HG02938 (cell line): ENCODE results near the gene RPGRIP1L.

Source experiments
- ATAC-seq: cut with Tn5 transposase; IDR thresholded peaks from one replicate; pipeline ENCODE4 v1.9.1; 2021; ENCODE audit warnings: mild to moderate bottlenecking, moderate library complexity; ENCODE audit not compliant: unreplicated experiment

RPGRIP1L gene

DNA sequence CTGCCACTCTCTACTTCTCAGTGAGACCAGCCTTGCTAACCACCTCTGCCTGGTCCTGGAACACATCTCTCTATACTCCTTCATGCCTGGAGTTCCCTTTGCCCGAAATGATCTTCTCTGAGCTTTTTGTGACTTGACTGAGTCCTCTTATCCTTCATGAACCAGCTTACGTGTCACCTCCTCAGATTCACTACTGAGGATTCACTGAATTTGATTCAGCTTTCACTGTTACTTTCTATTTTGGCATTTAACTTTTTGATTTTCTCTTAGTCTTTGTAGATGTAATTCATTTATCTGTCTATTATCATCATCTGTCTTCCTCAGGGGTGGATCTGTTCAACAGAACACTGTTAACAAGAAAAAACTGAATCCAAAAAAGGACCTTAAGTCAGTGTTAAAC is 95.6 kb downstream of the RPGRIP1L start:
- ATAC-seq = no peak

DNA sequence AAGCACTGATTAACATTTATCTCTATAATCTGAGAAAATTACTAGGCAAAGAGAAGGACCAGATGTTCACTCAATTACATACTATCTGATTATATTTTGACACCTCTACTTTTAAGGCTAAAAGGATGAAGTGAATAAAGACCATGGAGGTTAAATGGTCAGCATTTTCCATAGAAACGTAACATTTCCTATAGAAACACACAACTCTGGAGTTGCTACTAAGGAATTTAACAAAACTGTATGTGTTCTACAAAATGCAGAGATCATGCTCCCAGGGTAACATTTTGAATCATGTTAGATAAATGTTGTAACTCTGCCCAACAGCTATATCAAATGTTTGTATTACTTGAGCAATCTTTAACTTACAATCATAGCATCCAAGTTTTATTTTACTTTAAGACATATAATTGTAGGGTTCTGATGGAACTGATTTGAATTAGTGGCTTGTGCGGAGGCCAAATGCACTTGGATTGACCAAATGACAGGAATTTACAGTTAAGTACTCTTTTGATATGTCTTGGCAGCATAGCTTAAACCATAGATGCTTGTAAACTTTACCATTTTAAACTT is 97.7 kb downstream of the RPGRIP1L start:
- ATAC-seq = no peak

DNA sequence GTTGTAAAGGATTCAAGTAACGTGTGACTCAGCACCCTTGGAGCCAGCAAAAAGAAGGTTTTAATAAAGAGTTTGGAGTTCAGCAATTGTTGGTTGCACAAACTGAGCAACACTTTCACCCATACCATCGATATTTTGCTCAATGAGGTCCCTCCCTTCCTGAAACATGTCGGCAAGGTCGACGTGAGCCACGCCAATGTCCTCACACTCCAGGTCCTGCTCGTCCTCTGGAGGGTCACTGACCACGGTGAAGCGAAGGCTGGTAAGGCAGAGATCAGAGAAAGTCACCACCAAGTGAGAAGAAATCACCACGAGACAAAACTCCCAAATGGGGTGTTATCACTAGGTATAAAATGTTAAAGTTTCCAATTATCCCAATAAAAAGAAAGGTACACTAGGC is 98.3 kb downstream of the RPGRIP1L start:
- ATAC-seq = no peak

DNA sequence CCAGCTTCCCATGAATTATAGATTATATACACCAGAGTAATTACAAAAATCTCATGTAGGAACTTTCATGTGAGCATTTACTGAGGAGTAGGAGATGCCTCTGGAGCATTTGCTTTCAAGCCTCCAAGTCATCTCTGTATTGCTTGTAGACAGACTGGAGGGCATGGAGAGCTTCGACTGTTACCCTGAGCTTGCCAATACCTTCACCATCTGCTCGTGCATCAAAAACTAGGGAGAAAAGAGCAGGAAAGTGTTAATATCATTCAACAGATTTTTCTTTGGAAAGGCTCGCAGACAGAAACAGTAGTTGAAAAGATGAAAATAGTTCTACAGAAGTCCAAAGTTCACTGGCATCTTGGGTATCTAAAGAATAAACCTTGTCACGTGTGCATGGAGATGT is 101.7 kb downstream of the RPGRIP1L start:
- no peak for ATAC-seq

DNA sequence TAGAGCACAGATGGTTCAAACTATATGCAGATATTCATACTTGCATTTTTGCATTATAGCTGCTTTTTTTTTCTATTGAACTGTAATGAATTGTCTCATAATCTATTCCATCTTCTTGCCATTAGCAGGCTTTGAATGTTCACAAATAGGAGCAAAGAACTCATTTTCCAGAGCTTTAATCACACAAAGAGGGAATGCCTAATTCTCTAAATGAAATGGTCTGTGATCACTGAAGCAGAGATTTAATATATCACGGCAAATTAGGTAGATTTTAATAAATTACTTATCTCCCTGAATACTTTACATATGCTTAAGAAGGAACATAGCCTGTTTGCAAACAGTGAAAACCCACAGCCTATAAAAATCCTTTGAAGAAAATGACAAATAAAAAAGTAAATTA is 103.0 kb downstream of the RPGRIP1L start:
- ATAC-seq = no peak

DNA sequence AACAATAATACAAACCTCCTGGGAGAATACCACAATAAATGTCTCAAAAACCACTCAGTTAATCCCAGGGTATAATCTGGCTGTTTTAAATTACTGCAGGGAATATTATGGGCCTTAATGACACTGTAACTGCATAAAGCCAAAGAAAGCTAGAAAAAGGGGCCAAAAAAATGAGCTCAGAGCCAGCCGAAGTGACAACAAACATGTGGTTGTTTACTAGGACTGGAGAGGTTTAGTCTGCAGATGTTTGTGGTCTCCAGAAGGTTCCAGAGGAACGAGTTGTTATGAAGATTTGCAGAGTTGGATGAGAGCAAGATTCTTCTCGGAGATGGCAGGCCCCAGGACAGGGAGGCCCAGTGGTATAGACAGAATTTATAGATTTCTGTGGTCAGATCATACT is 103.5 kb downstream of the RPGRIP1L start:
- ATAC-seq = no peak

DNA sequence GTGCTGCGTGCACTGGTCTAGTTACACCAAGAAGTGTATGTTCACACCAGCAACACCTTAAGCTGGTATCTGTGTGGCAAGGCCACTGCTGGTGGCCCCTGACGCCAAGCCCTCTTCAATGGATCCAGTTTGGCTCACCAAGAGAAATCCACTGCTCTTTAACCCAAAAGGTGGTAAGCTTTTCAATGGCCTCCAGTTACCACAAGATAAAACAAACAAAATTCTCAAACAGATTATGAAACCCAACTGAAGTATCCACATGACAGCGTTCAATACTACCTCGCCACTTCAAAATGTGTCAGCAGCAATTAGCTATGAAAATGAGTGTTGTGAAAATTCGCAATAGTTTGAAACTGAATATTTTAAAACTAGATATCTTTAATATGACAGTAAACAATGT is 104.1 kb downstream of the RPGRIP1L start:
- ATAC-seq = no peak

DNA sequence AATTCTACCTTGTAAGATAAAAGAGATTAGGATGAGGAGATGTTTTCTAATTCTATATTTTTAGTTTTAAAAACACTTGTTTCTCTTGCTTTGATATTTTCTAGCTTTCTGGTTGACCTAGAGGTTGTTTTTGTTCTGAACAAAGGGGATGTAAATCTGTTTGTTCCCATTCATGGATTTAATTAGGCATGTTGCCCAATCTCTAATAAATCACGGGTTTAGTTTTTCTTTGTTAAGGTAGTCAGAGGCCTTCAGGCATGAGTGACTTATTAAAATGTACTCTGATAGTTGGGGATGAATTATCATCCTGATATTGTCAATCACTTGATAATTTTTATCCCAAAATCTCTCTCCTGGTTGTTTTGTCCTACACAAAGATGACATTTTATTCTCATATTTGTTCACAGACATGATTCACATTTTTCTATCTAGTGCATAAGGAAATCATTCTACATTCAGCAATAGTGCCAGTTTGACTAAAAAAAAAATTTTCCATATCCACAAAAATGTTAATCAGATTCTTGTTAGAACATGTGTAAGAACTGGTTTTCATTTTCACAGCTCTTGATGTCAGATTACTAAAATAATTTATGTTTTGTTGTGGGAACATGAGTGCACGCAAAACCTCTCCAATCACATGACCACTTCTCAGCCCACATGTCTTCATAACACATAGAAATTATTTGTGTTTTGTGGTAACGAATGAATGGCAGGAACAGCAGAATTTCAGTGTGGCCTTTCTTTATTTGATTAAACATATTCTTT is 105.0 kb downstream of the RPGRIP1L start:
- no peak for ATAC-seq

DNA sequence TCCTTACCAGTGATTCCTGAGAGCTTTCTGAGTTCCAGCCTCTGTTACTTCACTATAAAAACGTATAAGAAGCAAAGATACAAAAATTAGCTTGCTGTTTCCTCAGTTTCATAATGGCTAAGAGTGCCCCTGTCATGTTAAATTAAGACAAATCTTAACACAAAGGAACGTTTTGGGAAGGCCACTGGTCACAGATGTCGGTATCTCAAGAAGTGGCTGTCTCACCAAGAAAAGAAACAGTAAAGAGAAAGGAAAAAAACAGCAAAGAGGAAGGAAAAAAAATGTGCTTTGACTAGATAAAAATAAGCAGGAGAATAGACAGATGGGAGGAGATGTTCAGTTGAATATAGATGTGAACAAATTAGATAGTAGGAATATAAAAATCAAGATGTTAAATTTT is 105.9 kb downstream of the RPGRIP1L start:
- no peak for ATAC-seq

DNA sequence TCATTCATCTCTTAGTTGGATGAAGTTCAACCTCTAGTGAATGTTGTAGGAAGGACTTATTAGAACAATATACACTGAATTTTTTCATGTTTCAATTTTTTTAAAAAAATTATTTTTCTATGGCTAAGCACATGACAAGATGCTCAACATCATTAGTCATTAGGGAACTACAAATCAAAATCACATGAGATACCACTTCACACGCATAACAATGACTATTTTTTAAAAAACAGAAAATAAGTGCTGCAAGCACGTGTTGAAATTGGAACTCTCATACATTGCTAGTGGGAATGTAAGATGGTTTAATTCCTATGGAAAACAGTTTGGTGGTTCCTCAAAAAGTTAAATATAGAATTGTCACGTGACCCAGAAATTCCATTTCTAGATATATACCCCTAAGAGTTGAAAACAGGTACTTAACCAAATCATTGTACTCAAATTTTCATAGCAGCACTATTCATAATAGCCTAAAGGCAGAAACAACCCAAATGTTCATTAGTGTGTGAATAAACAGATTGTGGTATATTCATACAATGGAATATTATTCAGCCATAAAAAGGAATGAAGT is 115.5 kb downstream of the RPGRIP1L start:
- ATAC-seq = no peak

DNA sequence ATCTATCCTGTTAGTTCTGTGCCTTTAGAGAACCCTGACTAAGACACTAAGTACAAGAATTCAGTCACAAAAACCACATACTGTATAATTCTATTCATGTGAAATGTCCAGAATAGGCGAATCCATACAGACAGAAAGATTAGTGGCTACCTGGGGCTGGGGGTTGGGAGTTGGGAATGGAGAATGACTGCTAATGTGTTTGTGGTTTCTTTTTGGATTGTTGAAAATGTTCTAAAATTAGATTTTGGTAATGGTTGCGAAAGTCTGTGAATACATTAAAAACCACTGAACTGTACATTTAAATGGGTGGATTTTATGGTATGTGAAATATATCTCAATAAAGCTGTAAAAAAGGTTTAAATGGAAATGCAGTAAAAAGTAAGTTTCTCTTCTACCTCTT is 120.3 kb downstream of the RPGRIP1L start:
- no peak for ATAC-seq

DNA sequence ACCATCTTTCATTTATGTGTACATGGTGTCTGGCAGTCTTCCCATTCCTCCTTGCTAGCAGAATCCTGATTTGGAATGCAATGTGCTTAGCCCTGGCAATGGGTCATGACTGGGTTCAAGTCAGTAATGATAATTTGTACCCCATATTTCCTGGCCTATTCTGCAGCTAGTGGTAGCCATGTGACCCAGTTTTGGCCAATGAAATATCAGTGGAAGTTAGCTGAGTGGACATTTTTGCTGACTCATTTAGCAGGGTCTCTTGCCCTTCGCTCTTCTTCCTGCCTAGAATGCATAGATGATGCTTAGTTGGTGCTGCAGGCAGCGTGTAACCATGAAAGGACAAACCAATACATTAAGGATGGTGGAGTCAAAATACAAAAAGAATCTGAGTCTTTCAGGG is 121.9 kb downstream of the RPGRIP1L start:
- ATAC-seq = no peak

DNA sequence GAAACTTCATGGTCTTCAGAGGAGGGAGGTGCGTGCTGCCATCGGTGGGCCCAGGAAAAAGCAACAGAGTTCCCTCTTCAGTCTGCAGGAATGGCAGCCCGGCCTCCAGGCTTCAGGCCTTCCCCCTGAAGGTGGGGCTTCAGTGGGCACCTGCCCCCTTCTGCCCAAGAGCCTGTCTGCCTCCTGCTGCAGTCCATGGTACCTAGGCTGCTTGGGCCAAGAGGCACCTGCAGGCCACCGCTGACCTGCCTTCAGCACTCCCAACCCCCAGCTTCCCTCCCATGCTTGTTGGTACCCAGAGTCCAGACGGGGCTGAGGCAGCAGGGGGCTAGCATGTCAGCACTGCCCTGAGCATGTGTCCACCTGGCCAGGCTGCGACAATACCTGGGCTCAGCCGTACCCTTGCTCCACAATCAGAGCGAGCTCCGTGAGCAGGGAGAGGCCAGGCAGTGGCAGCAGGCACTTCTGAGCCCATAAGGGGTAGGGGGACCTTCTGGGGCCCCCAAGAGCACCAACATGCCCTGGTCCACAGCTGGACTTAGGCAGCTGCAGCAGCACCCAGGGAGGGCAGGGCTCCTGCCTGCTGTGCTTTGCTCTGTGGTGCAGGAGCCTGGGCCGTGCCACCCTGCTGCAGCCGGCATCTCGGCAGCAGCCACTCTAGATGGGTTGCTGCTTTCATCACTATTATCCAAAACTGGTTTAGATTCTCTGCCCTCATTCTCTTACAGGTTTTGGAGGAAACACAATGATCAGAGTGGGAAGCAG is 123.4 kb downstream of the RPGRIP1L start:
- ATAC-seq = no peak

DNA sequence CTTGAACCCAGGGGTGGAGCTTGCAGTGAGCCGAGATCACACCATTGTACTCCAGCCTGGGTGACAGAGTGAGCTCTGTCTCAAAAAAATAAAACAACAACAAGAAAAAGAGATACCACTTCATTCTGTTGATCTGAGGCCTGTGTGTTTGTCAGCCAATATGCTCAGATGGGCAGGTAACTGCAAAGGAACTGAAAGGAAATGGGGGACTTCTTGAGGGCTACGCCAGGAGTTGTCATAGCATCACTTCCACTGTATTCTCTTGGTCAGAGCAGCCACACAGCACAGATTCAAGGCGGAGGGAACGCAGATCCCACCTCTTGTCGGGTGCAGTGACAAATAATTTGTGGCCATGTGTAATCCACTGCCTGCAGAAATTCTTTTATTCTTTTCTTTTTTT is 126.8 kb downstream of the RPGRIP1L start:
- no peak for ATAC-seq

DNA sequence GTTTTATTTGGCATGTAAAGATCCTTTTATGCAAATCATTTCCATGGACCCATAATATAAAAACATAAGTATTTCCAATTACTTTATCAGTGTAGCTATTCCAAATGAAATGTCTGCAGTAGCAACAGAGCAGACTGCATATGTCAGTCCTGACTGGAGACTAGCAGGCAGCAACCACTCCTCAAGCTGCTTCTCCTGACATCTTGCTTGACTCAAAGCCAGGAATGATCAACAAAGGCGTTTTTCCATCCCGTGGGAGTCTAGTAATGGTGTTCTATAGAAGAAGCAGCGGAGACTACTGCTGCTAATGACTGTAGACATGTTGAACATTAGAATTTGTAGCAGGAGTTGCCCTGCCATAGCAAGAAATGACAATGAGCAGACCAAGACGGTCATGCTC is 127.4 kb downstream of the RPGRIP1L start:
- no peak for ATAC-seq

DNA sequence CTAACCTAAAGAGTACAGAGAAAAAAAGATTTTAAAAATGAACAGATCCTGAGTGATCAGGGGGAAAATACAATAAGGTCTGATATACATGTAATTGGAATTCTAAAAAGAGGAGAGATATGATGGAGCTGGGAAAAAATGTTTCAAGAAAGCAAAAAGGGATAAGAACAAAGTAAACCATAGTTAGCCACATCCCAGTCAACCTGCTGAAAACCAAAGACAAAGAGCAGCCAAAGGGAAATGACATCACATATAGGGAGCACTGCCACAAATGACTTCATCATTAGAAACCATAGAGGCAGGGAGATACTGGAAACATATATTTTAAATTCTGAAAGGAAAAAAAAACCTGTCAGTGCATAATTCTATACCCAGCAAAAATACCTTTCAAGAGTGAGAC is 131.9 kb downstream of the RPGRIP1L start:
- no peak for ATAC-seq

DNA sequence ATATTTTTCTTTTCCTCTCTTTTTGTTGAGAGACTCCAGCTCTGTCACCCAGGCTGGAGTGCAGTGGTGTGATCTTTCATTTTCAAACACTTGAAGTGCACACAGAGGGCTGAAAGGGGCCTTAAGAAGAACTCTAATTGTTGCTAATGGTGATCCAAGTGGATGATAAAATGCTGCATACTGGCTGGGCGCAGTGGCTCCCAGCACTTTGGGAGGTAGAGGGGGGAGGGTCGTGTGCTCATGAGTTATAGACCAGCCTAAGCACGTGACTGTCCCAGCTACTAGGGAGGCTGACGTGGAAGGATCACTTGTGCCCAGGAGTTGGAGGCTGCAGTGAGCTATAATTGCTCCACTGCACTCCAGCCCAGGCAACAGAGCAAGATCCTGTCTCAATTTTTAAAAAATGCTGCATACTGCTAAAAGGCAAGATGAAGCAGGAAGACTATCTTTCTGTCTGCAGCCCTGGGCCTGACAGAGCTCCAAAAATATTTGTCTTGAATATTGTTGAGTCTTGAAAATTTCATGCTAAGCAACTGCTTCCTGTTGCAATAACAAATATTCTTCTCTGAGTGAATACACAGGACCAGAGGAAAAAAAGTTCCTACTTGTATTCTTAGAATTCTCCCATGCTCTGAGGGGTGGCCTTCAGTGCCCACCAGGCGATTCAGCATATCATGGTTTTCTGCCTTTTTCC is 137.0 kb downstream of the RPGRIP1L start:
- no peak for ATAC-seq

DNA sequence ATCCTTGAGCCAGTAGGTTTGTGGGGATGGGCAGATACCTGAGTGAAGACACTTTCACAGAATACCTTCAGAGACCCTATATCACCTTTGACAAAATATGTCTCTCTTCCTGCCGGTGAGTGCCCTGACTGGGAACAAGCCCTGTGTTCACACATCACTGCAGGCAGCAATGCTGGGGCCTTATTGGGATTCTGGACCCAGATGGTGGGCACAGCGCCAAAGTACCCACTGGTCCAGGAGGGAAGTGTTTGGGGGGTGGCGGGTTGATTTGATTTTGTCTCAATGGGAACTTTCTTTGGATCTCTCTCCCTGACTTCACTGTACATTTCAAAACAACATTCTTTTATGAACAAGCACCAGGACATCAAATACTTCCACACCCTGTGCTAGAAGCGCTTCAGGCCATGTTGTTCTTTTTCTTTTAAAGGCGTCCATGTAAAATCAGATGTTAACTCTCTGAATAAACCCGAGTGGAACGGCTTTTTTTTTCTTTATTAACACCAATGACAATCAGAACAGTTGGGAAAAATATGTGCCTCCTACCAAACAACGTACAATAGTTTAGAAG is 138.3 kb downstream of the RPGRIP1L start:
- no peak for ATAC-seq

DNA sequence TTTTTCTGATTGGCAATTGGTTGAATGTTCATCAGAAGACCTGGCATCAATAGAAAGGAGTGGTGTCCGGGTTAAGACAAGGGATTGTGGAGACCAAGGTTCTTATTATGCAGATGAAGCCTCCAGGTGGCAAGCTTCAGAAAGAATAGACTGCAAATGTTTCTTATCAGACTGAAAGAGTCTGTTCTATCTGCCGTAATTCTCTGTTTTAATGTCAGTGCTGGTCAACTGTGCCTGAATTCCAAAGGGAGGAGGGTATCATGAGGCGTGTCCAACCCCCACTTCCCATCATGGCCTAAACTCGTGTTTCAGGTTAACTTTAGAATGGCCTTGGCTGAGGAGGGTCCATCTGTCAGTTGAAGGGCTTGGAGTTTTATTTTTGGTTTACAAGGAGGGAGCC is 140.2 kb downstream of the RPGRIP1L start:
- ATAC-seq = no peak

DNA sequence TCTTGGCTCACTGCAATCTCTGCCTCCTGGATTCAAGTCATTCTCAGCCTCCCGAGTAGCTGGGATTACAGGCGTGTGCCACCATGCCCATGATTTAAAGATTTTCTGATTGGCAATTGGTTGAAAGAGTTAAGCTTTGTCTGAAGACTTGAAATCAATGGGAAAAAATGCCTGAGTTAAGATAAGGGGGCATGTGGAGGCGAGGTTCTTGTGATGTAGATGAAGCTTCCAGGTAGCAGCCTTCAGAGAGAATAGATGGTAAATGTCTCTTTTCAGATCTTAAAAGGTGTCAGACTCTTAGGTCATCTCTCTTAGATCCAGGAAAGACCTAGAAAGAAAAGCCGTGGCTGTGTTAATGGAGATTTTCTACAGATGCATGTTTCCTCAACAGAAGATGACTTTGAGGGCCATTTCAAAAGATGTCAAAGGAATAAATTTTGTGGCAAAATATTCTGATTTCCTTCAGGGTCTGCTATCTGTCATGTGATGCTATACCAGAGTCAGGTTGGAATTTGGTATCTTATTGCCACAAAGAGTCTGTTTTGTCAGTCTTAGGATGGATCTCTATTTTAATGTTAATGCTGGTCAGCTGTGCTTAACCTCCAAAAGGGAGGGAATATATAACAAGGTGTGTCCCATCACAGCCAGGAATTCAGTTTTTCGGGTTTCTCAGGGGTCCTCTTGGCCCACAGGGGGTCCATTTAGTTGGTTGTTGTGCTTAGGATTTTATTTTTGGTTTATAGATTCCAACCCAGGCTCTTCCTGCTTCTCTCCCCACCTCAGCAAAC is 142.4 kb downstream of the RPGRIP1L start:
- ATAC-seq = no peak
